Measurements from ENCODE around the gene POU2F1. TPM values are rescaled to one million over a fixed set of nuclear protein-coding genes. Genes with fewer than 3 reads are reported as not detected.

Gene POU2F1
- total RNA-seq, 4 donors from 2014 or later, result 8.7 to 34.0 (median 9.6) TPM

- intact Hi-C loops (cut with DNase I; ENCODE audit: low total_unique reads), result no loop called here
- 94 to 98% methylated on average over 6 of the region's 6 CpGs for whole genome bisulfite sequencing, 2 donors
- TF ChIP-seq POLR2A (IDR thresholded peaks at IDR 0.05) (no peak), CTCF (IDR thresholded peaks at IDR 0.05) (no peak)
- DNase-seq (ENCODE audit: low spot score in 2 of 2), result no peak
- H3K4me3 ChIP-seq (ENCODE audit: low read depth, poor library complexity, severe bottlenecking), result no peak overlapping the region
Observed at GRCh38 chr1:167357305-167357704, 136.6 kb downstream of the POU2F1 start.

GRCh38 chr1:167359295-167359694, 138.6 kb downstream of the POU2F1 start:
- TF ChIP-seq CTCF (IDR thresholded peaks at IDR 0.05) (no peak), POLR2A (IDR thresholded peaks at IDR 0.05) (no peak)
- no peak for DNase-seq (ENCODE audit: low spot score in 2 of 2)
- WGBS, 2 donors, result 95 to 97% methylated on average over 4 of the region's 4 CpGs
- intact Hi-C loops (cut with DNase I; ENCODE audit: low total_unique reads), result no loop called here
- no peak overlapping the region for H3K4me3 ChIP-seq (ENCODE audit: low read depth, poor library complexity, severe bottlenecking)

GRCh38 chr1:167360120-167360519, 139.4 kb downstream of the POU2F1 start:
- TF ChIP-seq POLR2A (IDR thresholded peaks at IDR 0.05) (no peak), CTCF (IDR thresholded peaks at IDR 0.05) (no peak)
- 72 to 76% methylated on average over 4 of the region's 4 CpGs for WGBS, 2 donors

GRCh38 chr1:167362638-167363037, 142.0 kb downstream of the POU2F1 start:
- H3K4me3 ChIP-seq (ENCODE audit: low read depth, poor library complexity, severe bottlenecking), result no peak overlapping the region
- intact Hi-C loops (cut with DNase I; ENCODE audit: low total_unique reads), result no loop called here
- DNase-seq (ENCODE audit: low spot score in 2 of 2), result no peak
- WGBS, 2 donors, result 92 to 100% methylated on average over 1 of the region's 1 CpG
- no peak for TF ChIP-seq CTCF (IDR thresholded peaks at IDR 0.05)

More at GRCh38 chr1:167360120-167360519, 139.4 kb downstream of the POU2F1 start:
- DNase-seq (ENCODE audit: low spot score in 2 of 2), result no peak
- intact Hi-C loops (cut with DNase I; ENCODE audit: low total_unique reads), result no loop called here
- H3K4me3 ChIP-seq (ENCODE audit: low read depth, poor library complexity, severe bottlenecking), result no peak overlapping the region

GRCh38 chr1:167364826-167365225, 144.1 kb downstream of the POU2F1 start:
- no peak overlapping the region for H3K4me3 ChIP-seq (ENCODE audit: low read depth, poor library complexity, severe bottlenecking)
- TF ChIP-seq POLR2A (IDR thresholded peaks at IDR 0.05), result no peak
- TF ChIP-seq CTCF (IDR thresholded peaks at IDR 0.05), result no peak
- DNase-seq (ENCODE audit: low spot score in 2 of 2), result no peak
- 51 to 64% methylated on average over 2 of the region's 2 CpGs for WGBS, 2 donors
- intact Hi-C loops (cut with DNase I; ENCODE audit: low total_unique reads), result no loop called here

- no peak overlapping the region for H3K4me3 ChIP-seq (ENCODE audit: low read depth, poor library complexity, severe bottlenecking)
- DNase-seq (ENCODE audit: low spot score in 2 of 2), result no peak
- intact Hi-C loops (cut with DNase I; ENCODE audit: low total_unique reads), result no loop called here
- 95 to 97% methylated on average over 2 of the region's 2 CpGs for WGBS, 2 donors
- TF ChIP-seq POLR2A (IDR thresholded peaks at IDR 0.05) (no peak), CTCF (IDR thresholded peaks at IDR 0.05) (no peak)
Observed at GRCh38 chr1:167365360-167365759, 144.7 kb downstream of the POU2F1 start.

Measured in lower leg skin (tissue), 4 donors.